Measurements from ENCODE around the gene TST.

TST gene

DNA sequence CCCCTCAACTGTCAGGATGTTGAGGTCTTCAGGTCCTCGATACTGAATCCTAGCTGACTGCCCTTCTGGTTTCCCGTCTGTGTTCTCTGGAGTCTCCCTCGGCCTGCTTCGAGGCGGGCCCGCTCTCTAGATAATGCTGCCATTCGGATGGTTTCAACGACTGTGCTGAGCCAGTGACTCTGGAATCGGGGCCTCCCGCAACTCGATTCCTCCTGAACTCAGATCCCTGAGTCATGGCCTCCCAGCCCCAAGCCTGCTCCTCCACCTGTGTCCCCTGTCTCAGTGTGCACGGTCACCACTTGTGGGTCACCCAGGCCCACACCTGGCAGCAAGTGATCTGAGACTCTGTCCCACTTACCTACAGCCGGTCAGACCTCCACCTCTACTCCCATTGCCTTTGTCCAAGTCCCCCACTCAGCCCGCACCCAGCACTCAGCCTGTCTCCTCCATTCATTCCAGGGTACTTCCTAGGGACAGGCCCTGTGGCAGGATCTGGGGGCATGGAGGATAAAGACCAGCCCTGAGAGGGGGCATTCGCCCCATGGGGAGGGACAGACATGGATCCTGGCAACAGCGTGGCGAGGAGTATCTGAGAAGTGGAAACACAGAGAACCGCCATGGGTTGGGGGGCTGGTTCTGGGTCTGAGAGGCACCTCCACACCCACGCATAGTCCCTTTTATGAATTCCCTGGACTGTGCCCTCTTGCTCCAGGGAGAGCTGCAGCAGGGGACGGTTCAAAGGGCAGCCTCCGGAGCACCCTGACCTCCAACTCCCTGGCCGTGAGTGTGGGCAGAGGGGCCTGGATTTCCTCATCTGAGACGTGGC is 14.6 kb upstream of the TST start:
- CTCF ChIA-PET = interaction anchor here (1.3 to 4.7 kb wide), 4 partner anchors 8 to 252 kb away, joined by 4 to 37 read pairs (median 9); no protein-coding TSS in a partner anchor
- TF ChIP-seq, protein P1, sequence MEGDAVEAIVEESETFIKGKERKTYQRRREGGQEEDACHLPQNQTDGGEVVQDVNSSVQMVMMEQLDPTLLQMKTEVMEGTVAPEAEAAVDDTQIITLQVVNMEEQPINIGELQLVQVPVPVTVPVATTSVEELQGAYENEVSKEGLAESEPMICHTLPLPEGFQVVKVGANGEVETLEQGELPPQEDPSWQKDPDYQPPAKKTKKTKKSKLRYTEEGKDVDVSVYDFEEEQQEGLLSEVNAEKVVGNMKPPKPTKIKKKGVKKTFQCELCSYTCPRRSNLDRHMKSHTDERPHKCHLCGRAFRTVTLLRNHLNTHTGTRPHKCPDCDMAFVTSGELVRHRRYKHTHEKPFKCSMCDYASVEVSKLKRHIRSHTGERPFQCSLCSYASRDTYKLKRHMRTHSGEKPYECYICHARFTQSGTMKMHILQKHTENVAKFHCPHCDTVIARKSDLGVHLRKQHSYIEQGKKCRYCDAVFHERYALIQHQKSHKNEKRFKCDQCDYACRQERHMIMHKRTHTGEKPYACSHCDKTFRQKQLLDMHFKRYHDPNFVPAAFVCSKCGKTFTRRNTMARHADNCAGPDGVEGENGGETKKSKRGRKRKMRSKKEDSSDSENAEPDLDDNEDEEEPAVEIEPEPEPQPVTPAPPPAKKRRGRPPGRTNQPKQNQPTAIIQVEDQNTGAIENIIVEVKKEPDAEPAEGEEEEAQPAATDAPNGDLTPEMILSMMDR (IDR thresholded peaks at IDR 0.05; ENCODE audit: control extremely low read depth, extremely low read depth, low read depth, missing control alignments) = no peak
- POLR2A ChIA-PET = interaction anchor here (0.5 kb wide), 1 partner anchor 9 kb away, joined by 3 read pairs; no protein-coding TSS in a partner anchor
- no peak for DNase-seq (ENCODE audit: extremely low spot score)

DNA sequence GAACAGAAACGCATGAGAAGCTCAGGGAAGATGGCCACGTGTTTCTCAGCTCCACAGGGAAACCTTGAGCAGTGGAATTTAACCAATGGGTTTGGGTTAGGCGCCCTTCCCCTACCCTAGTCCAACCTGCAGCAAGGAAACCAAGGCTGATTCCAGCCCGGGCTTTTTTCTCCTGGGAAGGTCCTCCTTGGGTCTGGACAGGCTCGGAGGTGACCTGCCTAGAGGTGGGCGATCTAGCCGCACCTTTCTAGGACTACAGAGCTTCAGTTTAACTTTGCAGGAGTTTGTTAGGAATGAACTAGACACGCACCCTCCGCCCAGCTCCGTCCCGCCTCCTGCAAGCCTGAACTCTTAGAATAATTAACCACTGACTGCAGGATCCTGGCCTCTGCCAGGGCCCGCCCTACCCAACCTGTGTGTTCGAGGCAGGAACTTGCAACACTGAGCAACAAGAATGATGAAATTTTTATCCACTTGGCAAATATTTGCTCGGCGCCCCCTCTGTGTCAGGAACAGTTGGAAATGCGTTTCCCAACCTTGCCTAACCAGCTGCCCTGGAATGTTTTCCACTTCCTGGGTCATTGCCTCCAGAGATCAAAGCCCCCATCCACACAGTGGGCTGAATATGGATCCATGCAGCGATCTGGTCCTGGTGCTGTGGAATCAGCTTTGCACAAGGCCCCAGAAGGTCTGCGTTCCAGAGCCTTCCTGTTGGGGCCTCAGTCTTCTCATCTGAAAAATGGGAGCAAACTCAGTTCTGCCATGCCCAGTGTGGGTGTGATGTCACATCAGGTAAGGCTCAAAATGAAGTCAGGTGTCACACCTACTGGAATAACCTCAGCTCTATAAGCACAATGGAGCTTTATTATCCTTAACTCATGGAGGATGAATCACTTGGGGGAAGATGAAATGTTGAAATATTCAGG is 13.6 kb upstream of the TST start:
- ChIA-PET POLR2A (no interaction called here), CTCF (interaction anchor here (0.8 to 4.7 kb wide), 5 partner anchors 12 to 251 kb away, joined by 3 to 37 read pairs (median 4); no protein-coding TSS in a partner anchor)
- DNase-seq (ENCODE audit: extremely low spot score) = no peak
- TF ChIP-seq, protein P1 (IDR thresholded peaks at IDR 0.05; ENCODE audit: control extremely low read depth, extremely low read depth, low read depth, missing control alignments) = no peak

DNA sequence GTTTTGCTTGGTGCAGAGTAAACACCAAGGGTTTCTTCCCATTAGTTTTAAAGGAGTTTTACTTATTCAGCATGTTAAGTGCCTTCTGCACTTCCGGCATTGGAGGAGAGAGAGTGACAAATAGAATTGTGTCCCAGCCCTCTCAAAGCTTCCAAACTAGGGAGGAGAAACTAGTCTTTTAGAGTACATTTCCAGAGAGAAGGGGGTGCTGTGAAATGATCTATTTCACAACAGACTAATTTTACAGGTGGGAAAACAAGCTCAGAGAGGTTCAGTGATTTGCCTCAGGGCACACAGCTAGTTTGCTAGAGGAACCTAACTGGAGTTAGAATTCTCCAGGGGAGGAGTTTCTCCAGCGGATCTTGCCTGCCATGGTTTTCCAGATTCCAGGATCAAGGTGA is 12.9 kb upstream of the TST start:
- TF ChIP-seq, protein P1 (IDR thresholded peaks at IDR 0.05; ENCODE audit: control extremely low read depth, extremely low read depth, low read depth, missing control alignments) = no peak
- no peak for DNase-seq (ENCODE audit: extremely low spot score)
- ChIA-PET CTCF (interaction anchor here (0.8 to 4.7 kb wide), 5 partner anchors 11 to 250 kb away, joined by 3 to 37 read pairs (median 4); no protein-coding TSS in a partner anchor), POLR2A (no interaction called here)

DNA sequence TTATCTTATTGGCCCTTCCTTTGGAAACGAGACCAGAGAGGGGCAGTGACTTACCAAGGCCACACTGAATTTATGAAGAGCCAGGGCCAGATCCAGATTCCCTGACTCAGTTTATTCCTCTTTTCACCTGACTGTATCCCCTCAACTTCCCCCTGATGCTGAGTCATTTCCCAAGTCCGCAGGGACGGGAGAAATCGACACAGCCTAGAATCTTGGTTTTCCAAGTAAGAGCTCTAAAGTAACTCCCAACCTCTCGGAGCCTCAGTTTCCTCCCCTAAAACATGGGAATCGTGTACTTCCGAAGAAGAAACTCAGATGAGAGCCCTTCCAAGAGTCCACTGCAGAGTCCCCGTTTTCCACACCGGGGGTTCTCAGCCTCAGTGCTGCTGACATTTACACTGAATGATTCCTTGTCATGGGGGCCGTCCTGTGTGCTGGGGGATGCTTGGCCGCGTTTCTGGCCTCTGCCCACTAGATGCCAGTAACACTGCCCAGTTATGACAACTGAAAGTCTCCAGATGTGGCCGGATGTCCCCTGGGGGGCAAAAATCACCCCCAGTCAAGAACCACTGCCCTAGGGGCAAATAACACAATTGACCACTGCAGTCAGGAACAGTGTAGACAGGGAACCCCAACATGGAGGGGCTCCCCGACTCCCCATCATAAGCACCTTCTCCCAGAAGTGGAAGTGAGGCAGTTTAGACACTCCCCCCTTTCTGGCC is 11.5 kb upstream of the TST start:
- POLR2A ChIA-PET = no interaction called here
- TF ChIP-seq, protein P1 (IDR thresholded peaks at IDR 0.05; ENCODE audit: control extremely low read depth, extremely low read depth, low read depth, missing control alignments) = no peak
- CTCF ChIA-PET = interaction anchor here (0.9 to 4.7 kb wide), 6 partner anchors 8 to 175 kb away, joined by 3 to 37 read pairs (median 5); partner anchors contain the start of genes MPST and TST
- no peak for DNase-seq (ENCODE audit: extremely low spot score)

DNA sequence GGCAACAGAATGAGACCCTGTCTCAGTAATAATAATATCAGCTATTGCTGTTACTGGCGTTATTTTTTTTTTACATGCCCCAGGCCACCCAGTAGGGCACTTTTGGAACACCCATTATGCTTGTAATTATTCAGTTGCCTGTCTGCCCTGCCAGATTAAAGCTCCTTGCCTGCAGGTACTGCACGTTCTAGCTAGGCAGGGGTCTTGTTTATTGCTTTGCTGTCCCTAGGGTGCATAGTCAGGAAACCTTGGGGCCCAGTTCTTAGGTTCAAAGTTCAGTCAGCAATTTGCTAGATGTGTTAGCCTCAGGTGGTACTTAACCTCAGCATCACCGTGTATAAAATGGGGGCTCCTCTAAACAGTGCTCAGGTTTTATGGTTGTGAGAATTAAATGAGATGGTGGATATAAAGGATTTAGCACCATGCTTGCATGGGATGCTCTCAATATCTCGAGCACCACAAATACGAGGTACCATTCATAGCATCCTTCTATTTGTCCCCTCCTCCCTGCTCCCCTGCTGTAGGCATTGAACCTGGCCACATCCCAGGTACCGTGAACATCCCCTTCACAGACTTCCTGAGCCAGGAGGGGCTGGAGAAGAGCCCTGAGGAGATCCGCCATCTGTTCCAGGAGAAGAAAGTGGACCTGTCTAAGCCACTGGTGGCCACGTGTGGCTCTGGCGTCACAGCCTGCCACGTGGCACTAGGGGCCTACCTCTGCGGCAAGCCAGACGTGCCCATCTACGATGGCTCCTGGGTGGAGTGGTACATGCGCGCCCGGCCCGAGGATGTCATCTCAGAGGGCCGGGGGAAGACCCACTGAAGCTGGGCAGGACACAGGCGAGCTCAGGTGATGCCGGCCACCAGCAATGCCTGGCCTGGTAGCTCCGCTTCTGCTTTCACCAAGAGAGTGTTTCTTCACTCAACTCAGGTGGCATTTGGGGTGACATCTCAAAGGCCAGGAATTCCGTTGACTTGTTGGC is 9.7 kb upstream of the TST start:
- ChIA-PET CTCF (interaction anchor here (1.0 to 4.7 kb wide), 8 partner anchors 8 to 173 kb away, joined by 3 to 37 read pairs (median 4); partner anchors contain the start of genes MPST and TST), POLR2A (no interaction called here)
- TF ChIP-seq, protein P1 (IDR thresholded peaks at IDR 0.05; ENCODE audit: control extremely low read depth, extremely low read depth, low read depth, missing control alignments) = no peak
- DNase-seq (ENCODE audit: extremely low spot score) = no peak
